RWPE1 (cell line): Measurements from ENCODE around the gene NUP62.
"Not testable (repeated sequence)": the region's sequence is repeated elsewhere in the genome, so short reads cannot be mapped to it uniquely, and the experiment has no call there.

Experiments
- CTCF ChIA-PET: fragments of 350-600 bp; sonication (Branson Sonifier 250); formaldehyde crosslinking; extraction: SDS; loops from one replicate; lab custom pipeline; 2021; lab: Yijun Ruan, JAX
- POLR2A ChIA-PET: fragments of 400-600 bp; formaldehyde crosslinking; extraction: SDS; loops from one replicate; lab custom pipeline; 2020; ENCODE audit warnings: antibody characterized with exemption; ENCODE audit not compliant: low non-redundant PET; lab: Yijun Ruan, JAX
- DNase-seq: peaks from one replicate; pipeline ENCODE4 v3.0.0; 2012; ENCODE audit warnings: low spot score
- H3K27ac ChIP-seq: fragments of 450-650 bp; 2 replicates; pipeline ENCODE4 v1.5.1; 2017
- TF ChIP-seq, protein P1 (sequence below): fragments of 450-650 bp; conservative IDR thresholded peaks from 2 replicates; pipeline ENCODE4 v1.5.1; 2017; ENCODE audit warnings: low read depth, mild to moderate bottlenecking

The NUP62 gene

GRCh38 chr19:49973987-49974386 is 44.7 kb upstream of the NUP62 start:
- DNase-seq = no peak
- POLR2A ChIA-PET = no interaction called here
- H3K27ac ChIP-seq = no peak overlapping the region
- CTCF ChIA-PET = no interaction called here
- TF ChIP-seq, protein P1, sequence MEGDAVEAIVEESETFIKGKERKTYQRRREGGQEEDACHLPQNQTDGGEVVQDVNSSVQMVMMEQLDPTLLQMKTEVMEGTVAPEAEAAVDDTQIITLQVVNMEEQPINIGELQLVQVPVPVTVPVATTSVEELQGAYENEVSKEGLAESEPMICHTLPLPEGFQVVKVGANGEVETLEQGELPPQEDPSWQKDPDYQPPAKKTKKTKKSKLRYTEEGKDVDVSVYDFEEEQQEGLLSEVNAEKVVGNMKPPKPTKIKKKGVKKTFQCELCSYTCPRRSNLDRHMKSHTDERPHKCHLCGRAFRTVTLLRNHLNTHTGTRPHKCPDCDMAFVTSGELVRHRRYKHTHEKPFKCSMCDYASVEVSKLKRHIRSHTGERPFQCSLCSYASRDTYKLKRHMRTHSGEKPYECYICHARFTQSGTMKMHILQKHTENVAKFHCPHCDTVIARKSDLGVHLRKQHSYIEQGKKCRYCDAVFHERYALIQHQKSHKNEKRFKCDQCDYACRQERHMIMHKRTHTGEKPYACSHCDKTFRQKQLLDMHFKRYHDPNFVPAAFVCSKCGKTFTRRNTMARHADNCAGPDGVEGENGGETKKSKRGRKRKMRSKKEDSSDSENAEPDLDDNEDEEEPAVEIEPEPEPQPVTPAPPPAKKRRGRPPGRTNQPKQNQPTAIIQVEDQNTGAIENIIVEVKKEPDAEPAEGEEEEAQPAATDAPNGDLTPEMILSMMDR = no peak

GRCh38 chr19:49972841-49973240 is 43.5 kb upstream of the NUP62 start:
- DNase-seq = no peak
- CTCF ChIA-PET = no interaction called here
- POLR2A ChIA-PET = no interaction called here
- no peak overlapping the region for H3K27ac ChIP-seq
- TF ChIP-seq, protein P1 = no peak

GRCh38 chr19:49971991-49972411 is 42.7 kb upstream of the NUP62 start:
- CTCF ChIA-PET = no interaction called here
- POLR2A ChIA-PET = no interaction called here
- TF ChIP-seq, protein P1 = no peak
- DNase-seq = no peak
- H3K27ac ChIP-seq = no peak overlapping the region

GRCh38 chr19:49969355-49969754 is 40.1 kb upstream of the NUP62 start:
- CTCF ChIA-PET, POLR2A ChIA-PET, H3K27ac ChIP-seq, DNase-seq: not testable (repeated sequence)

- TF ChIP-seq, protein P1 = no peak
- POLR2A ChIA-PET = no interaction called here
- DNase-seq = no peak
- CTCF ChIA-PET = no interaction called here
- H3K27ac ChIP-seq = no peak overlapping the region
These were observed 39.1 kb upstream of the NUP62 start for GRCh38 chr19:49968279-49968922.

- DNase-seq, POLR2A ChIA-PET, H3K27ac ChIP-seq, CTCF ChIA-PET: not testable (repeated sequence)
These were observed 31.7 kb upstream of the NUP62 start, which contains the start of gene SIGLEC11 for GRCh38 chr19:49960980-49961379. SIGLEC11 (minus strand) TSS chr19:49961172; CDS start chr19:49961081, 91 bp downstream.

GRCh38 chr19:49959892-49960291 is 30.6 kb upstream of the NUP62 start:
- POLR2A ChIA-PET, DNase-seq, H3K27ac ChIP-seq, CTCF ChIA-PET: not testable (repeated sequence)

DNA sequence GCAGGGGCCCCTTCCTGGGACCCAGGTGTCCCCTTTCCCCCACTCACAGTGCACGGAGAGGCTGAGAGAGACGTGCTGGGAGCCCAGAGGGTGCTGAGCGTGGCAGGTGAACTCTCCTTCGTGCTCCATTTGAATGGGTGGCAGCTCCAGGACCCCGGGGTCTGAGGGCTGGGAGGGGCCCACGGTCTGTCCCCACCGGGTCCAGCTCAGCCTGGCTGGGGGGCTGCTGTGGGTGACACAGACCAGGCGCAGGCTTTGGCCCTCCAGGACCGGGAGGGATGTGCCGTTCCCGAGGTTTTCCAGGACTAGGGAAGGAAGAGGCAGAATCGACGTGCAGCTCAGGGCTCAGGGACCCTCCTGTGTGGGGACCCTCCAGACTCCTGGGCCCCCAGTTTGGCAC is 29.3 kb upstream of the NUP62 start:
- CTCF ChIA-PET, DNase-seq, POLR2A ChIA-PET, H3K27ac ChIP-seq: not testable (repeated sequence)

- H3K27ac ChIP-seq, POLR2A ChIA-PET, CTCF ChIA-PET, DNase-seq: not testable (repeated sequence)
These were observed 28.8 kb upstream of the NUP62 start for GRCh38 chr19:49958144-49958543.
